Endothelial cell (in vitro differentiated cells): Measurements from ENCODE around the gene SELENOW. TPM values are rescaled to one million over a fixed set of nuclear protein-coding genes. Genes with fewer than 3 reads are reported as not detected.
A peak's percentile ranks its signal among the peaks of the same experiment; 100 is the strongest.

Experiments
- DNase-seq: peaks from one replicate; pipeline ENCODE4 v3.0.0; 2021; ENCODE audit warnings: low spot score
- H3K27ac Mint-ChIP-seq: one replicate; pipeline ENCODE4 v1.8.0; 2021; ENCODE audit warnings: mixed read lengths, inconsistent platforms; ENCODE audit not compliant: unreplicated experiment
- H3K27me3 Mint-ChIP-seq: one replicate; pipeline ENCODE4 v1.8.0; 2021; ENCODE audit warnings: mild to moderate bottlenecking, moderate library complexity, mixed read lengths, inconsistent platforms; ENCODE audit not compliant: unreplicated experiment
- H3K36me3 Mint-ChIP-seq: one replicate; pipeline ENCODE4 v1.8.0; 2021; ENCODE audit warnings: mild to moderate bottlenecking, low read depth, mixed read lengths, inconsistent platforms; ENCODE audit not compliant: unreplicated experiment
- H3K4me1 Mint-ChIP-seq: one replicate; pipeline ENCODE4 v1.8.0; 2021; ENCODE audit warnings: mild to moderate bottlenecking, mixed read lengths, inconsistent platforms; ENCODE audit not compliant: unreplicated experiment
- H3K4me3 Mint-ChIP-seq: one replicate; pipeline ENCODE4 v1.8.0; 2021; ENCODE audit warnings: mild to moderate bottlenecking, mixed read lengths, inconsistent platforms; ENCODE audit not compliant: unreplicated experiment
- H3K9me3 Mint-ChIP-seq: one replicate; pipeline ENCODE4 v1.8.0; 2021; ENCODE audit warnings: mixed read lengths, inconsistent platforms; ENCODE audit not compliant: unreplicated experiment
- CTCF ChIP-seq: fragments of 200-600 bp; sonication (generic); IDR thresholded peaks from one replicate; pipeline ENCODE4 v1.5.0; 2021; ENCODE audit warnings: antibody characterized with exemption; ENCODE audit not compliant: unreplicated experiment
- long read RNA-seq: library from polyadenylated mRNA; unstranded; transcript quantifications from one replicate; pipeline ENCODE4 v2.0.0, GENCODE V29; 2020; ENCODE audit not compliant: unreplicated experiment
- total RNA-seq: library from RNA; stranded (reverse); fragmentation: NEBNext Ultra II Directional; extraction: Animal tissue kit (Norgen Biotek cat#: 25700); gene quantifications from one replicate; pipeline ENCODE4 v1.2.1, GENCODE V29; 2021; ENCODE audit not compliant: unreplicated experiment

SELENOW gene
- total RNA-seq = 791 TPM
- long read RNA-seq, transcript SELENOW-215 (1 exons, 2,503 nt) = minor isoform, 145 of 714 reads
- long read RNA-seq, transcript SELENOW-212 (6 exons, 888 nt) = major isoform, 555 of 714 reads
- long read RNA-seq, partial matches to known transcripts = 0 of 714 reads
- long read RNA-seq, other reads (novel, unspliced or antisense) = 9 of 714 reads

GRCh38 chr19:47778049-47778953 lies at the start of gene SELENOW:
Gene SELENOW (plus strand): TSS chr19:47778703. CDS start chr19:47778786, 83 bp downstream.
- peaks cover 31% of the 10 kb centered on the region for H3K36me3 Mint-ChIP-seq
- H3K9me3 Mint-ChIP-seq = no peaks in the 10 kb centered on the region
- peaks cover 10% of the 10 kb centered on the region for H3K27me3 Mint-ChIP-seq
- no peak for TF ChIP-seq CTCF
- DNase-seq = peak; percentile 82
- peak within 1 kb of the TSS; percentile 100 for H3K27ac Mint-ChIP-seq
- peak within 1 kb of the TSS; percentile 97 for H3K4me3 Mint-ChIP-seq
- peaks cover 39% of the 10 kb centered on the region for H3K4me1 Mint-ChIP-seq

- Mint-ChIP-seq H3K4me3 (peak overlapping the region; percentile 82), H3K27ac (peak overlapping the region; percentile 97), H3K9me3 (peaks cover 4% of the 10 kb centered on the region), H3K36me3 (peaks cover 53% of the 10 kb centered on the region), H3K4me1 (peaks cover 25% of the 10 kb centered on the region), H3K27me3 (peaks cover 7% of the 10 kb centered on the region)
- TF ChIP-seq CTCF = no peak
- DNase-seq = peak; percentile 36
Observed at GRCh38 chr19:47729468-47729798, 49.1 kb upstream of the SELENOW start.

- H3K36me3 Mint-ChIP-seq = peaks cover 50% of the 10 kb centered on the region
- peak overlapping the region; percentile 97 for H3K27ac Mint-ChIP-seq
- peaks cover 25% of the 10 kb centered on the region for H3K4me1 Mint-ChIP-seq
- no peak for TF ChIP-seq CTCF
- H3K4me3 Mint-ChIP-seq = peak overlapping the region; percentile 82
- H3K9me3 Mint-ChIP-seq = peaks cover 4% of the 10 kb centered on the region
- peak; percentile 86 for DNase-seq
- peaks cover 10% of the 10 kb centered on the region for H3K27me3 Mint-ChIP-seq
Observed at GRCh38 chr19:47729799-47730520, 48.5 kb upstream of the SELENOW start.

- Mint-ChIP-seq H3K4me3 (peak overlapping the region; percentile 78), H3K4me1 (peaks cover 25% of the 10 kb centered on the region), H3K36me3 (peaks cover 46% of the 10 kb centered on the region), H3K9me3 (peaks cover 4% of the 10 kb centered on the region), H3K27me3 (peaks cover 8% of the 10 kb centered on the region), H3K27ac (peak overlapping the region; percentile 77)
- no peak for DNase-seq
- TF ChIP-seq CTCF = no peak
Observed at GRCh38 chr19:47730521-47730889, 48.0 kb upstream of the SELENOW start.
